Endothelial cell of umbilical vein (primary cell): ENCODE results near the gene LRIG1.

Experiments
- CTCF ChIP-seq, 2 donors: IDR thresholded peaks; 1 replicate in 1 of 2; 2 replicates in 1 of 2; pipeline ENCODE4 v1.5.1; 2011; ENCODE audit warnings: low read length in 2 of 2, mild to moderate bottlenecking in 2 of 2, moderate library complexity in 2 of 2, control low read depth in 1 of 2, inconsistent platforms in 1 of 2, low read depth in 1 of 2; ENCODE audit not compliant: insufficient read depth in 1 of 2; ENCODE audit errors: extremely low read depth in 1 of 2
- EZH2 ChIP-seq: IDR thresholded peaks from 2 replicates; pipeline ENCODE4 v1.6.1; 2012; ENCODE audit warnings: borderline replicate concordance, low read depth, mild to moderate bottlenecking, moderate library complexity, low read length, inconsistent platforms; ENCODE audit not compliant: severe bottlenecking
- MAX ChIP-seq: IDR thresholded peaks from 2 replicates; pipeline ENCODE4 v1.6.1; 2011; ENCODE audit not compliant: insufficient read depth, insufficient read length
- MYC ChIP-seq: IDR thresholded peaks from one replicate; pipeline ENCODE4 v1.6.1; 2011; ENCODE audit warnings: mild to moderate bottlenecking, low read depth, low read length
- POLR2A ChIP-seq: IDR thresholded peaks from 2 replicates; pipeline ENCODE4 v1.6.1; 2012; ENCODE audit warnings: low read depth, mild to moderate bottlenecking, control low read depth, low read length
- POLR2AphosphoS5 ChIP-seq: IDR thresholded peaks from 2 replicates; pipeline ENCODE4 v1.6.1; 2012; ENCODE audit warnings: low read depth, mild to moderate bottlenecking, control low read depth, low read length, moderate library complexity; ENCODE audit not compliant: insufficient read depth

- TF ChIP-seq CTCF (IDR thresholded peaks at IDR 0.05; ENCODE audit: extremely low read depth in 1 of 2, insufficient read depth in 1 of 2, low read depth in 1 of 2, low read length in 2 of 2) (no peak), POLR2A (no peak), MAX (no peak), POLR2AphosphoS5 (no peak), EZH2 (no peak), MYC (no peak)
Observed at GRCh38 chr3:66398228-66399025, 102.4 kb downstream of the LRIG1 start.
